ENCODE data around the gene SLC22A4. TPM values are rescaled to one million over a fixed set of nuclear protein-coding genes. Genes with fewer than 3 reads are reported as not detected.

SLC22A4 gene
- total RNA-seq, 1 donor = 2.9 TPM

GRCh38 chr5:132364319-132364718, 70.1 kb downstream of the SLC22A4 start:
- Histone ChIP-seq H2AFZ (ENCODE audit: low read length) (no peak overlapping the region), H3K27ac (ENCODE audit: low read depth, low read length) (peak overlapping the region; percentile 77), H3K4me1 (ENCODE audit: insufficient read depth, low read length) (peaks cover 27% of the 10 kb centered on the region), H3K79me2 (ENCODE audit: insufficient read depth, low read length) (no peaks in the 10 kb centered on the region), H3K27me3 (ENCODE audit: insufficient read depth, low read length) (no peaks in the 10 kb centered on the region), H3K9me3 (ENCODE audit: low read depth, low read length) (no peaks in the 10 kb centered on the region), H3K36me3 (ENCODE audit: insufficient read depth, low read length) (no peaks in the 10 kb centered on the region), H3K4me2 (ENCODE audit: insufficient read depth, low read length) (peak overlapping the region; percentile 34), H3K4me3 (ENCODE audit: insufficient read depth, low read length) (peak overlapping the region; percentile 3), H4K20me1 (ENCODE audit: insufficient read depth, low read length) (no peaks in the 10 kb centered on the region)
- no peak for TF ChIP-seq CTCF (IDR thresholded peaks at IDR 0.05; ENCODE audit: extremely low read depth, low read depth, low read length)
- peak; percentile 94 for DNase-seq (ENCODE audit: insufficient read length, low spot score, missing footprints)

- H3K4me3 ChIP-seq (ENCODE audit: insufficient read depth, low read length) = no peak overlapping the region
- TF ChIP-seq CTCF (IDR thresholded peaks at IDR 0.05; ENCODE audit: extremely low read depth, low read depth, low read length) = no peak
- no peaks in the 10 kb centered on the region for H3K9me3 ChIP-seq (ENCODE audit: low read depth, low read length)
- no peak overlapping the region for H2AFZ ChIP-seq (ENCODE audit: low read length)
- H3K79me2 ChIP-seq (ENCODE audit: insufficient read depth, low read length) = peaks cover 1% of the 10 kb centered on the region
- H3K36me3 ChIP-seq (ENCODE audit: insufficient read depth, low read length) = no peaks in the 10 kb centered on the region
- no peak for DNase-seq (ENCODE audit: insufficient read length, low spot score, missing footprints)
- H3K4me2 ChIP-seq (ENCODE audit: insufficient read depth, low read length) = no peak overlapping the region
- H3K4me1 ChIP-seq (ENCODE audit: insufficient read depth, low read length) = peaks cover 29% of the 10 kb centered on the region
- H3K27me3 ChIP-seq (ENCODE audit: insufficient read depth, low read length) = no peaks in the 10 kb centered on the region
- no peaks in the 10 kb centered on the region for H4K20me1 ChIP-seq (ENCODE audit: insufficient read depth, low read length)
- H3K27ac ChIP-seq (ENCODE audit: low read depth, low read length) = no peak overlapping the region
Measured at GRCh38 chr5:132365213-132365612, 71.0 kb downstream of the SLC22A4 start.

- no peak overlapping the region for H3K27ac ChIP-seq (ENCODE audit: low read depth, low read length)
- no peaks in the 10 kb centered on the region for H3K36me3 ChIP-seq (ENCODE audit: insufficient read depth, low read length)
- no peak overlapping the region for H3K4me3 ChIP-seq (ENCODE audit: insufficient read depth, low read length)
- H4K20me1 ChIP-seq (ENCODE audit: insufficient read depth, low read length) = no peaks in the 10 kb centered on the region
- H2AFZ ChIP-seq (ENCODE audit: low read length) = no peak overlapping the region
- H3K4me2 ChIP-seq (ENCODE audit: insufficient read depth, low read length) = no peak overlapping the region
- no peaks in the 10 kb centered on the region for H3K27me3 ChIP-seq (ENCODE audit: insufficient read depth, low read length)
- H3K79me2 ChIP-seq (ENCODE audit: insufficient read depth, low read length) = peaks cover 6% of the 10 kb centered on the region
- TF ChIP-seq CTCF (IDR thresholded peaks at IDR 0.05; ENCODE audit: extremely low read depth, low read depth, low read length) = no peak
- no peaks in the 10 kb centered on the region for H3K9me3 ChIP-seq (ENCODE audit: low read depth, low read length)
- H3K4me1 ChIP-seq (ENCODE audit: insufficient read depth, low read length) = peaks cover 30% of the 10 kb centered on the region
- no peak for DNase-seq (ENCODE audit: insufficient read length, low spot score, missing footprints)
Measured at GRCh38 chr5:132368186-132368585, 74.0 kb downstream of the SLC22A4 start.

GRCh38 chr5:132369007-132369473, 74.8 kb downstream of the SLC22A4 start:
- Histone ChIP-seq H3K79me2 (ENCODE audit: insufficient read depth, low read length) (peaks cover 9% of the 10 kb centered on the region), H3K27me3 (ENCODE audit: insufficient read depth, low read length) (no peaks in the 10 kb centered on the region), H3K9me3 (ENCODE audit: low read depth, low read length) (no peaks in the 10 kb centered on the region), H3K36me3 (ENCODE audit: insufficient read depth, low read length) (no peaks in the 10 kb centered on the region), H2AFZ (ENCODE audit: low read length) (peak overlapping the region; percentile 85), H3K4me1 (ENCODE audit: insufficient read depth, low read length) (peaks cover 21% of the 10 kb centered on the region), H4K20me1 (ENCODE audit: insufficient read depth, low read length) (no peaks in the 10 kb centered on the region), H3K4me2 (ENCODE audit: insufficient read depth, low read length) (peak overlapping the region; percentile 83), H3K27ac (ENCODE audit: low read depth, low read length) (peak overlapping the region; percentile 49), H3K4me3 (ENCODE audit: insufficient read depth, low read length) (peak overlapping the region; percentile 85)
- TF ChIP-seq CTCF (IDR thresholded peaks at IDR 0.05; ENCODE audit: extremely low read depth, low read depth, low read length) = no peak
- DNase-seq (ENCODE audit: insufficient read length, low spot score, missing footprints) = no peak

Data from osteoblast (primary cell).